ENCODE data around the gene PARP8. TPM values are rescaled to one million over a fixed set of nuclear protein-coding genes. Genes with fewer than 3 reads are reported as not detected.
A peak's percentile ranks its signal among the peaks of the same experiment; 100 is the strongest.

The PARP8 gene
- total and polyA plus RNA-seq, 10 donors = 14.8 to 137 (median 95.9) TPM

- WGBS, 5 donors = 41 to 58% (median 53%) methylated on average over 5 of the region's 5 CpGs
Measured at GRCh38 chr5:50727149-50727496, 60.7 kb downstream of the PARP8 start.

GRCh38 chr5:50727845-50728244, 61.4 kb downstream of the PARP8 start:
- Histone ChIP-seq H3K4me1 (peaks cover 15 to 88% (median 30%) of the 10 kb centered on the region in 6 donors), H3K4me3 (no peak overlapping the region), H3K27me3 (replicated peaks in 1 of 7) (no peaks in the 10 kb centered on the region), H3K9me3 (no peaks in the 10 kb centered on the region), H3K36me3 (peaks cover 0 to 4% (median 0%) of the 10 kb centered on the region in 6 donors), H3K27ac (no peak overlapping the region)
- intact Hi-C loops (cut with DNase I; ENCODE audit: low total_unique reads) = no loop called here
- WGBS, 5 donors = 94 to 98% (median 97%) methylated on average over 2 of the region's 2 CpGs
- no peak for DNase-seq
- TF ChIP-seq POLR2AphosphoS5 (IDR thresholded peaks at IDR 0.05) = no peak
- no peak for TF ChIP-seq POLR2A (IDR thresholded peaks at IDR 0.05)
- TF ChIP-seq, protein P1, sequence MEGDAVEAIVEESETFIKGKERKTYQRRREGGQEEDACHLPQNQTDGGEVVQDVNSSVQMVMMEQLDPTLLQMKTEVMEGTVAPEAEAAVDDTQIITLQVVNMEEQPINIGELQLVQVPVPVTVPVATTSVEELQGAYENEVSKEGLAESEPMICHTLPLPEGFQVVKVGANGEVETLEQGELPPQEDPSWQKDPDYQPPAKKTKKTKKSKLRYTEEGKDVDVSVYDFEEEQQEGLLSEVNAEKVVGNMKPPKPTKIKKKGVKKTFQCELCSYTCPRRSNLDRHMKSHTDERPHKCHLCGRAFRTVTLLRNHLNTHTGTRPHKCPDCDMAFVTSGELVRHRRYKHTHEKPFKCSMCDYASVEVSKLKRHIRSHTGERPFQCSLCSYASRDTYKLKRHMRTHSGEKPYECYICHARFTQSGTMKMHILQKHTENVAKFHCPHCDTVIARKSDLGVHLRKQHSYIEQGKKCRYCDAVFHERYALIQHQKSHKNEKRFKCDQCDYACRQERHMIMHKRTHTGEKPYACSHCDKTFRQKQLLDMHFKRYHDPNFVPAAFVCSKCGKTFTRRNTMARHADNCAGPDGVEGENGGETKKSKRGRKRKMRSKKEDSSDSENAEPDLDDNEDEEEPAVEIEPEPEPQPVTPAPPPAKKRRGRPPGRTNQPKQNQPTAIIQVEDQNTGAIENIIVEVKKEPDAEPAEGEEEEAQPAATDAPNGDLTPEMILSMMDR (IDR thresholded peaks at IDR 0.05 in 8 of 11, conservative IDR thresholded peaks at IDR 0.05 in 3 of 11) = no peak

More at GRCh38 chr5:50727149-50727496, 60.7 kb downstream of the PARP8 start:
- intact Hi-C loops (cut with DNase I; ENCODE audit: low total_unique reads) = no loop called here
- Histone ChIP-seq H3K27me3 (replicated peaks in 1 of 7) (no peaks in the 10 kb centered on the region), H3K9me3 (no peaks in the 10 kb centered on the region), H3K36me3 (no peaks in the 10 kb centered on the region), H3K27ac (no peak overlapping the region), H3K4me3 (no peak overlapping the region), H3K4me1 (peaks cover 15 to 95% (median 30%) of the 10 kb centered on the region in 6 donors)
- TF ChIP-seq POLR2A (IDR thresholded peaks at IDR 0.05) (no peak), POLR2AphosphoS5 (IDR thresholded peaks at IDR 0.05) (no peak)
- TF ChIP-seq, protein P1 (IDR thresholded peaks at IDR 0.05 in 8 of 11, conservative IDR thresholded peaks at IDR 0.05 in 3 of 11) = no peak
- no peak for DNase-seq

- 80 to 93% (median 89%) methylated on average over 5 of the region's 5 CpGs for WGBS, 5 donors
Measured at GRCh38 chr5:50730336-50730735, 63.9 kb downstream of the PARP8 start.

GRCh38 chr5:50730841-50731240, 64.4 kb downstream of the PARP8 start:
- Histone ChIP-seq H3K27ac (no peak overlapping the region), H3K9me3 (no peaks in the 10 kb centered on the region), H3K4me3 (no peak overlapping the region), H3K36me3 (peaks cover 0 to 5% (median 0%) of the 10 kb centered on the region in 6 donors), H3K27me3 (replicated peaks in 1 of 7) (no peaks in the 10 kb centered on the region), H3K4me1 (peaks cover 8 to 91% (median 26%) of the 10 kb centered on the region in 6 donors)
- no peak for DNase-seq
- WGBS, 5 donors = 77 to 89% (median 84%) methylated on average over 4 of the region's 4 CpGs
- intact Hi-C loops (cut with DNase I; ENCODE audit: low total_unique reads) = no loop called here
- TF ChIP-seq, protein P1 (IDR thresholded peaks at IDR 0.05 in 8 of 11, conservative IDR thresholded peaks at IDR 0.05 in 3 of 11) = no peak
- TF ChIP-seq POLR2A (IDR thresholded peaks at IDR 0.05) (no peak), POLR2AphosphoS5 (IDR thresholded peaks at IDR 0.05) (peak in 1 of 3 donors; percentile 4)

More at GRCh38 chr5:50730336-50730735, 63.9 kb downstream of the PARP8 start:
- no peak for TF ChIP-seq POLR2A (IDR thresholded peaks at IDR 0.05)
- TF ChIP-seq, protein P1 (IDR thresholded peaks at IDR 0.05 in 8 of 11, conservative IDR thresholded peaks at IDR 0.05 in 3 of 11) = no peak
- TF ChIP-seq POLR2AphosphoS5 (IDR thresholded peaks at IDR 0.05) = no peak
- DNase-seq = no peak
- intact Hi-C loops (cut with DNase I; ENCODE audit: low total_unique reads) = no loop called here
- H3K27ac ChIP-seq = no peak overlapping the region
- no peaks in the 10 kb centered on the region for H3K27me3 ChIP-seq (replicated peaks in 1 of 7)
- no peak overlapping the region for H3K4me3 ChIP-seq
- H3K9me3 ChIP-seq = no peaks in the 10 kb centered on the region
- H3K36me3 ChIP-seq = peaks cover 0 to 5% (median 0%) of the 10 kb centered on the region in 6 donors
- H3K4me1 ChIP-seq = peaks cover 8 to 90% (median 28%) of the 10 kb centered on the region in 6 donors

Data from spleen (tissue), 11 donors.